Stimulated activated CD4-positive, alpha-beta T cell treated with anti-CD3 and anti-CD28 coated beads, Interleukin-1b, Interleukin-23, amount 100 ng/mL, for 4 hours (primary cell): ENCODE results near the gene KATNAL1.
"Not testable (repeated sequence)": the region's sequence is repeated elsewhere in the genome, so short reads cannot be mapped to it uniquely, and the experiment has no call there.

Experiments
- DNase-seq, 2 donors: peaks; one replicate each; pipeline ENCODE4 v3.0.0-alpha.2; 2020; ENCODE audit warnings: low read depth in 2 of 2

Gene KATNAL1

GRCh38 chr13:30212256-30212655, 95.1 kb downstream of the KATNAL1 start:
- no peak for DNase-seq

GRCh38 chr13:30211745-30212144, 95.6 kb downstream of the KATNAL1 start:
- DNase-seq, result no peak

- no peak for DNase-seq
These were observed 102.8 kb downstream of the KATNAL1 start for GRCh38 chr13:30204564-30204963.

- DNase-seq, result no peak
These were observed 111.3 kb downstream of the KATNAL1 start for GRCh38 chr13:30196025-30196424.

DNA sequence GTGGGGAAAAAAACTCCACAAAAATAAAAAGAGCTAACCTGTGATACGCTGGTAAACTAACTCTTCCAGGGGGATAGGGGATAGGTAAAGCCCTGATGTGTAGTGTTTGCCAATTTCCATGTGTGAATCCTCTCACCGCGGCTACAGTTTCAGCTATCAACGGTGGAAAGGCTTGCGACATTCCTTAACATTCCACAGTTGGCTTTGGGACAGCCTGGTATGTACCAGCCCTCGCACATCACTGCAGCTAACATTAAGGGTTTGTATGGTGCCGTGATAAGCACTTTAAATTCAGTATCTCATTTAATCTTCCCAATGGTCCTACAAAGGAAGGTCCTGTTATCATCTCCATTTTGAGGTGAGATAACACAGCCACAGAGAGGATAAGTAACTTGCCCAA, 112.4 kb downstream of the KATNAL1 start:
- no peak for DNase-seq

- DNase-seq, result no peak
These were observed 113.8 kb downstream of the KATNAL1 start for GRCh38 chr13:30193279-30194234.

DNA sequence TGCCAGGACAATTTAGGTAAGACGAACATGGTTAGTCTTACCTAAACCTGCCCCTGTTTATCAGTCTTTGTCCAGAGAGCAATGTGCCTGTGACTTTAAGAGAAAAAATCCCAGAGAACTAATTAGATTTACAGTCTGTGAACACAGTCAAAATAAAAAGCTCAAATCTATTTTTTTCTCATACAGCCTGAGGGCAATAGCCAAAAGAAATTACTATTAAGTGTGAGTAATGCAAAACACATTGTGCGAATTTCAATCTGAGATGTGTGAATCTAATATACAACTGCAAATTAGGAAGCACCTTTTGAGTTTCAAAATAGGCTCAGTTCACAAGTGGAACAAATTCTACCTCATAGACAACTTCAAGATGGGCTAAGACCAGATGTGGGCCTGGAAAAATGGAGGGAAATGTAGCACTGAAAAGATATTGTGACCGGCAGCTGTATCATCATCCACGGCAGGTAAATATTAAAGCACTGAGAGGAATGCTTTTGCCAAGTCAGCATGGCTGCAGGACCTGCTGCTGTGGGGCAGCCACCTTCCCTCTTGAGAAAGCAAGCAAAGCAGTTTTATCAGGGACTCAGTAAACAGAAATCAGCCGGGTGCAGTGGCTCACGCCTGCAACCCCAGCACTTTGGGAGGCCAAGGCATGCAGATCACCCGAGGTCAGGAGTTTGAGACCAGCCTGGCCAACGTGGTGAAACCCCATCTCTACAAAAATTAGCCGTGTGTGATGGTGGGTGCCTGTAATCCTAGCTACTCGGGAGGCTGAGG, 114.8 kb downstream of the KATNAL1 start:
- DNase-seq, result no peak

GRCh38 chr13:30191491-30192100, 115.8 kb downstream of the KATNAL1 start:
- DNase-seq, result no peak

DNA sequence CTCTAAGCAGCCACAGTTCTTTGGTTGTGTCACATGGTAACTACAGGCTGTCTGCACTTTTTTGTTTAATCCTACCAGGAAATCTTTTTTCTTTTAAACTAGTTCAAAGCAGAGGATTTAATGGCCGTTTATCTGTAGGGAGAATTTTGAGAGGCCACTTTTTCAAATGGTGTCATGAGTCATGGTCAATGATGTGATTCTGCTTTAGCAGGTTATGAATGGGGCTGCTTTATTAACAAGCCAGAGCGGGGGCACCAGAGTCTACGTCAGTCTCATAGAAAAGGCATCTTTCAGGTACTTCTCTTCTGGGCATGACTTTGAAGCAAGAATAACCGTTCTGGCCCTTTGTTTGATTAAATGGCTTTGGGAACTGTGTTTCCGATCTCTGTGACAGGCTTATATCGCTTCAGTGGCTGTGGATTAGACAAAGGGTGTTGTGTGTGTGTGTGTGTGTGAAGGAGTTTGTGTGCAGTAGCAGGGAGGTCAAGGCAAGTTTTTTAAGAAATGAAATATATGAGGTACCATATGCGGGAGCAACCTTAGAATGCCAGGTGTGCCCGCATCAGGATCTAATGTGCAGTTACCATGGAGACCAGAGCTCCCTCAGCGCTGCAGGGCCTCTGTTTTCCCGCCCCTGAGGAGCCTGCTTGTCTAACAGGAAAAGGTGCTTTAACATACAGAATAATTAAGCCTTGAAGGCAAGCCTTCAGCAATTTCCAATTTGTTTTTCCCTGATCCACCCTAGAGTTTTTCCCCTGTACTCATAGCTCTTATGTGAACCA, 120.5 kb downstream of the KATNAL1 start:
- no peak for DNase-seq

- no peak for DNase-seq
These were observed 125.3 kb downstream of the KATNAL1 start for GRCh38 chr13:30181888-30182651.

DNA sequence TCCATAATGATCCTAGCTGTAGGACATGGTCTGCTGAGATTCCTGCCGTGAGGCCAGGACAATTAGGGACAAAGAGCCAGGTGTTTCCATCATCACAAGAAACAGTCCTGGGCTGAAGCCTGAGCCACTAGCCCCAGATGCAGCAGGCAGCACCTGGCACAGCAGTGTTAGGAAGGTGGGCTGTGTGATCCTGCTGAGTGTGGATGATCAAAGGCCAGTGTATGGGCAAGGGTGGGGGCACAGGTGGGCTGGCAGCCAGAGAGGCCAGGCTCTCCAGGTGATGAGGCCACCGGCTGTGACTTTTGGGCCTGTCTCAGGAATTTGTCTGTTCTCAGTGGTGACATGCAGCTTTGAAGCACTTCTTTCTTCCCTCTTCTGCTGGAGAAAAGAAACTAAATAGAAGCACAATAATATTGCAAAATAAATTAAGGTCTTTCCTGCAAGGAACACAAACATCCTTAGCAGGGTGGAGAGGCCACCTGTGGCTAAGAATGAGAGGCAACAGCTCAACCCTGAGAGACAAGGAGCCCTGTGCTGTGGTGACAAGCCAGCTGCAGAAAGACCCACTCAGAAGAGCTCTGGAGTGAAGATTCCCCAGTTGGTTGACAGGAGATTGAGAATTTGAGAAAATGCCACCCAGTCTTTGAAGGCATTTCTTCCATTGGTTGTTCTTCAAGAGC, 127.6 kb downstream of the KATNAL1 start:
- DNase-seq, result no peak

DNA sequence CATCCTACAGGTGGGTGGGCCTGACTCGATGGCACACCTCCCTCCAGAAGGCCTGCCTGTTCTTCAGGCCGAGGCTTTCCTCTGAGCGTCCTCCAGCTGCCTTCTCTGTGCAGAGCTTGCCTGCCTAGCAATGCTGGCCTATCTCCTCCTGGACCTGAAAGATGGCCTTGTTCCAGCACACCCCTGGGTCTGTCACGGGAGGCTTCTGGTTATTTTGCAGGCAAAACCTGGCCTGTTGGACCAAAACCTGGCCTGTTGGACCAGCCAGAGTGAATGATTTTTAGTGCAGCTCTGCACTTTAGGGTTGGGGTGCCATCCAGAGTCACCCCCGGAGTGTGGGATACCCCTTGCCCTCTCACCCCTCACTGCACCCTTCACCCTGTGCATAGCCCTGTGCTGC, 128.4 kb downstream of the KATNAL1 start:
- DNase-seq, result no peak

DNA sequence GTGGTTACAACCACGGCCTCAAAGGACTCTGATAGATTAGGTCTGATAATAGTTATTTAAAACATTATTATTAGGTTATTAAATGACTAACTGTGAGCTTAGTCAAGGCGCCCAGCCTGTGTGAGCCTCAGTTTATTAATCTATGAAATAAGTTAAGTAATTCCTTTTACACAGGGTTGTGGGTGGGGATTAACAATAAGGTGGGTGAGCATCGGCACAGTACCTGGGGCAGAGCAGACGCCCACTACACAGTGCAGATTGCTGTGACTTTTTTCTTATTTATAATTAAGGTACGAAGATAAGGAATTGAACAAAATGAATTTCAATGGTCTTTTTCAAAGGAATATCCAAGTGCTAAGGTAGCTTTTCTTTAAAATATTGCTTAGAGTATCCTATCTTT, 132.2 kb downstream of the KATNAL1 start:
- no peak for DNase-seq

DNA sequence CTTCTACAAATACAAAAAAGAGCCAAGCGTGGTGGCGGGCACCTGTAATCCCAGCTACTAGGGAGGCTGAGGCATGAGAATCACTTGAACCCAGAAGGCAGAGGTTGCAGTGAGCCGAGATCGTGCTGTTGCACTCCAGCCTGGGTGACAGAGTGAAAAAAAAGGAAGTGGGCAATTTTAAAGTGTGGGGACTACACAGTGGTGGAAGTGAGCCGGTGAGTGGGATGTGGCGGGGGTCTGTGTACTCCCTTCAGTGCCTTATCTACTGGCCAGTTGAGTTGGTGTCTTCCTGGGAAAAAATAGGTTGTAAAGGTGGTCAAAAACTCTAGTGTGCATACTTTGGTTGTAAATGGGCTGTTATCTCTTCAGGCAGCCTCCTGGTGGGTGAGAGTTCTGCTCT, 133.1 kb downstream of the KATNAL1 start:
- not testable (repeated sequence) for DNase-seq

DNA sequence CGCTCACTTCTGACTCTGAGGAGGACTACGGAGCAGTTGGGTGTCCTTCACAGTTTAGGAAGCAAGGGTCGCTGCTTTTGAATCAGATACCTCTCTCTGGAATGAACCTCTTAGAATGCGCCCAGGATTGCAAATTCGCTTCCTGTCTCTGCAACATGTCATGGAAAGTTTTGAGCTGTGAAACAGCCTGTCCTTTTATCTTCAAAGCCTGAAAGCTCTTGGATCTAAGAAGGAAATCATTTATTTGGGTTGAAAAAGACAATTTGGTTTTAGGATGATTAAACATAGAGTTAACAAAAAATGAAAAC, 134.1 kb downstream of the KATNAL1 start:
- DNase-seq, result no peak

DNA sequence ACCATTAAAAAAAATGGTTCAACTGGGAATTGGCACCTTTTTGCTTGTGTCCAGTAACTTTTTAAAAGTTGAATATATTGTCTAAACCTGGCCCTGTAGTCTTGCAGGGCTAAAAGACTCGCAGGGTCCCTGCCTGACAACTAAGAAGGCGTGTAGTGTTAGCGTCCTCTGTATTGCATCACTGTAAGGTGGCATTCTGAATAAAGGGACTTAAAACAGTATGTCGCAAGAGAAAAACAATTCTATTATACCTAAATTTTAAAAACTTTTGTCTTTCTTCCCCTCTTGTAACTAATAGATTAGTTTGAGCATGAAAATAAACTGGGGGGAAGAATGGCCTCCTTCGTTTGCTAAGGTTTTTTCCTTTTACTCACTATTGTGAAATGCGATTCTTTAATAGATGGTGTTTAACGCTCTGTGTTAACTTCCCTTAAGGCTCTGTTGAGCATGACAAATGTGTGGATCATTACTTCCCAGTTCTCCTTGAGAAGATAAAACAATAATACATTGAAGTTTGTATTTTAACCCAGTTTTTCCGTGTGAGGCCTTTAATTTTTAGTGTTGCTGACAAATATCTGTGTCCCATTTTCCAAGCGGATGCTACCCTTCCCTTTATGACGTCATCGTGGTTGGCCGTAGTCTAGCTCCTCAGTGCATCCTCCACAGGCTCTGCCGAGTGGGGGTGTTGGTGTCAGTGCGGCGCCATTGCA, 134.6 kb downstream of the KATNAL1 start:
- DNase-seq, result no peak

DNA sequence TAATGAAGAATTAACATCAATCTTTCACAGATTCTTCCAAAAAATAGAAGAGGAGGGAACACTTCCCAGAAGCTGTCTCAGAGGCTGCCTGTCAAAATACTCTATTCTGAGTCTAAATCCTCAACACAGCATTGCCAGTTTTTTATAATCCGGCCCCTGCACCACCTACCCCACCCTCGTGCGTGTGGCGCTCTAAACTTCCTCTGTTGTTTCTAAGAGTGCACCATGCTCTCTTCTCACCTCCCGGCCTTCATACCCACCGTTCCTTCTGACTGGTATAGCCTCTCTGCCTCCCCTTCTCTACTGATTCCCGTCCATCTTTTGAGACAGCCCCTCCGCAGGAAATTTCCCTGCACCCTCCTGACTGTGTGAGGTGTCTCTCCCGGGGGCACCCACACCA, 136.8 kb downstream of the KATNAL1 start:
- DNase-seq, result no peak

DNA sequence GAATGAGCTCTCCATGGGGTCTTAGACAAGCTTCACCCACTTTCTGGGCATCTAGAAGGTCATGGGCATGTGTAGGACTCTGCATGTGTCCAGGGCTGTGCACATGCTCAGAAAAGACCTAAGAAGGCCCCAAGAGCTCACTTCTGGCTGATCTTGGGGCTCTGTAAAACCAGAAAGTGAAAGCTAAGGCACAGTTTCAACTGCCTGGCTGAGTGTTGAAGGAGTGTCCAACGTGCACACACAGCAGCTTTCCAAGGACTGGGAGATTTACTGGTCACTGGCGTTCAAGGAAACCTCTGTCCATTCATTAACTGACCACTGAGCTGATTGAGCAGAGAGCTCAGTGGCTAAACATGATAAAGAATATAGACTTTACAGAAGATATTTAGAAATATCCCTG, 137.9 kb downstream of the KATNAL1 start:
- no peak for DNase-seq

DNA sequence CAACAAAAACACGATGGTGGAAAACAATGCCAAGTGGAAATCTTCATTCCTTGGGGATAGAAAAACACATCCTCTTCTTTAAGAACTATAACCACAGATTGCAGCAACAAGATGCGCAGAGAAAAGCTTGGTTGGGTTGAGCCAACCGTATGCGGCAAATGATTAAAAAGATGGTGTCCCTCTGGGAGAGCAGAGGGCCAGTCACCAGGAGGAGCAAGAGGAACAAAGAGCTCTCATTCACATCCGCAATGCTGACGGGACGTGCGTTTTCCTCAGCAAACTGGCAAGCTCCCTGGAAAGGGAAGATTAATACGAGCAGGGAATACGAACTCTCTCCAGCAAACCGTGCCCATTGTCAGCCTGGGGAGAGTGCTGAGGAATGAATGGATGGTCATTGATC, 141.6 kb downstream of the KATNAL1 start:
- no peak for DNase-seq

GRCh38 chr13:30165071-30165470, 142.3 kb downstream of the KATNAL1 start:
- DNase-seq, result no peak
